Measurements from ENCODE around the gene THADA.

The THADA gene

GRCh38 chr2:43513796-43514195 lies 82.0 kb downstream of the THADA start:
- H3K4me3 Mint-ChIP-seq = no peak overlapping the region

GRCh38 chr2:43513216-43513615 lies 82.6 kb downstream of the THADA start:
- Mint-ChIP-seq H3K4me3 (no peak overlapping the region), H3K4me1 (no peaks in the 10 kb centered on the region), H3K9me3 (no peaks in the 10 kb centered on the region), H3K27me3 (ENCODE audit: low read depth, poor library complexity) (no peaks in the 10 kb centered on the region), H3K27ac (peak overlapping the region; percentile 33), H3K36me3 (ENCODE audit: low read depth) (peaks cover 14% of the 10 kb centered on the region)
- DNase-seq = no peak
- no peak for TF ChIP-seq CTCF (IDR thresholded peaks at IDR 0.05)

More at GRCh38 chr2:43513796-43514195, 82.0 kb downstream of the THADA start:
- no peaks in the 10 kb centered on the region for H3K4me1 Mint-ChIP-seq
- H3K27me3 Mint-ChIP-seq (ENCODE audit: low read depth, poor library complexity) = no peaks in the 10 kb centered on the region
- no peak for DNase-seq
- peak overlapping the region; percentile 43 for H3K27ac Mint-ChIP-seq
- H3K36me3 Mint-ChIP-seq (ENCODE audit: low read depth) = peaks cover 14% of the 10 kb centered on the region
- no peaks in the 10 kb centered on the region for H3K9me3 Mint-ChIP-seq
- no peak for TF ChIP-seq CTCF (IDR thresholded peaks at IDR 0.05)

GRCh38 chr2:43511199-43511598 lies 84.6 kb downstream of the THADA start:
- no peak overlapping the region for H3K4me3 Mint-ChIP-seq
- no peaks in the 10 kb centered on the region for H3K27me3 Mint-ChIP-seq (ENCODE audit: low read depth, poor library complexity)
- H3K4me1 Mint-ChIP-seq = no peaks in the 10 kb centered on the region
- no peak for TF ChIP-seq CTCF (IDR thresholded peaks at IDR 0.05)
- H3K36me3 Mint-ChIP-seq (ENCODE audit: low read depth) = peaks cover 14% of the 10 kb centered on the region
- H3K9me3 Mint-ChIP-seq = no peaks in the 10 kb centered on the region
- DNase-seq = no peak
- H3K27ac Mint-ChIP-seq = no peak overlapping the region

GRCh38 chr2:43509886-43510285 lies 86.0 kb downstream of the THADA start:
- TF ChIP-seq CTCF (IDR thresholded peaks at IDR 0.05) = no peak
- no peaks in the 10 kb centered on the region for H3K27me3 Mint-ChIP-seq (ENCODE audit: low read depth, poor library complexity)
- peaks cover 14% of the 10 kb centered on the region for H3K36me3 Mint-ChIP-seq (ENCODE audit: low read depth)
- no peak for DNase-seq
- H3K27ac Mint-ChIP-seq = no peak overlapping the region
- no peak overlapping the region for H3K4me3 Mint-ChIP-seq
- H3K4me1 Mint-ChIP-seq = no peaks in the 10 kb centered on the region
- H3K9me3 Mint-ChIP-seq = no peaks in the 10 kb centered on the region

GRCh38 chr2:43508209-43508608 lies 87.6 kb downstream of the THADA start:
- Mint-ChIP-seq H3K36me3 (ENCODE audit: low read depth) (peaks cover 16% of the 10 kb centered on the region), H3K27ac (no peak overlapping the region), H3K4me1 (no peaks in the 10 kb centered on the region), H3K27me3 (ENCODE audit: low read depth, poor library complexity) (no peaks in the 10 kb centered on the region), H3K4me3 (no peak overlapping the region), H3K9me3 (no peaks in the 10 kb centered on the region)
- TF ChIP-seq CTCF (IDR thresholded peaks at IDR 0.05) = no peak
- no peak for DNase-seq

- no peak overlapping the region for H3K4me3 Mint-ChIP-seq
- no peaks in the 10 kb centered on the region for H3K4me1 Mint-ChIP-seq
- peaks cover 11% of the 10 kb centered on the region for H3K36me3 Mint-ChIP-seq (ENCODE audit: low read depth)
- no peaks in the 10 kb centered on the region for H3K9me3 Mint-ChIP-seq
- H3K27me3 Mint-ChIP-seq (ENCODE audit: low read depth, poor library complexity) = no peaks in the 10 kb centered on the region
- DNase-seq = no peak
- H3K27ac Mint-ChIP-seq = no peak overlapping the region
- TF ChIP-seq CTCF (IDR thresholded peaks at IDR 0.05) = no peak
Measured at GRCh38 chr2:43507137-43507536, 88.7 kb downstream of the THADA start.
